Measurements from ENCODE around the gene FBXO28.

The FBXO28 gene

DNA sequence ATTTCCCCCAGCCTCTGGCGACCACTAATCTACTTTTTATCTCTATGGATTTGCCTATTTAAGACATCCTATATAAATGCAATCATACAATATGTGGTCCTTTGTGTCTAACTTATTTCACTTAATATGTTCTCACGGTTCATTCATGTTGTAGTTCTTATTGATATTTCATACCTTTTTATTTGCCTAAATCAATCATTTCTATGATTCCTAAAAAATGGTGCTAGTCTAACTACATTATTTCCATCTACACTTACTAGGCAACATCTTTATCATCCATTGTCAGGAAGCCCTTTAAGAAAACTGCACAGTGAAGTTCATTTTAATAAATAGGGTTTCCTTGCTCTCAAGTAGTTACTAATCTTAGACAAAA, 380 bp upstream of the FBXO28 start:
- H3K9me3 Mint-ChIP-seq: no peaks in the 10 kb centered on the region
- peaks cover 30% of the 10 kb centered on the region for H3K4me1 Mint-ChIP-seq
- H3K4me3 Mint-ChIP-seq: peak overlapping the region; percentile 86
- H3K27me3 Mint-ChIP-seq: peaks cover 4% of the 10 kb centered on the region
- ATAC-seq: no peak
- no peak for DNase-seq
- H3K27ac Mint-ChIP-seq: peak overlapping the region; percentile 92
- H3K36me3 Mint-ChIP-seq (ENCODE audit: low read depth): peaks cover 8% of the 10 kb centered on the region

DNA sequence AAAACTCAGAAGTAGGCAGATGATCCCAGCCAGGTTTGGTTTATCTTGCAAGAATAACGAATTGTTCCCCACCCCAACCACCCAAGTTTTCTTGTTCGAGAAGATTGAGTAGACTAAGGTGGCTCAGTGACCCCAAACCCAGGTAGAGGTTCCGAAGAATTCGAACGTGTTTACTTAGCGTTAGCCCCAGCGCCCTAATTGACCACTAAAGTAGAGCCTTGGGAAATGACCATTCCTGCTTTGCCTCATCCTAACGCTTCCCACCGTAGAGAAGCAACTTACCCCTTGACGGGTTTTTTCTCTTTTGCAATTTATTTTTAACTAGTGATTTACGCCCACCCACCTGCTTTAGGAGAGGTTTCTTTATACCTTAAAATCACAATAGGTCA, 870 bp downstream of the FBXO28 start:
- Mint-ChIP-seq H3K9me3 (no peaks in the 10 kb centered on the region), H3K4me1 (peaks cover 37% of the 10 kb centered on the region), H3K27ac (peak overlapping the region; percentile 92), H3K36me3 (ENCODE audit: low read depth) (peaks cover 16% of the 10 kb centered on the region), H3K27me3 (peaks cover 4% of the 10 kb centered on the region), H3K4me3 (peak overlapping the region; percentile 86)
- DNase-seq (no peak), ATAC-seq (no peak)

DNA sequence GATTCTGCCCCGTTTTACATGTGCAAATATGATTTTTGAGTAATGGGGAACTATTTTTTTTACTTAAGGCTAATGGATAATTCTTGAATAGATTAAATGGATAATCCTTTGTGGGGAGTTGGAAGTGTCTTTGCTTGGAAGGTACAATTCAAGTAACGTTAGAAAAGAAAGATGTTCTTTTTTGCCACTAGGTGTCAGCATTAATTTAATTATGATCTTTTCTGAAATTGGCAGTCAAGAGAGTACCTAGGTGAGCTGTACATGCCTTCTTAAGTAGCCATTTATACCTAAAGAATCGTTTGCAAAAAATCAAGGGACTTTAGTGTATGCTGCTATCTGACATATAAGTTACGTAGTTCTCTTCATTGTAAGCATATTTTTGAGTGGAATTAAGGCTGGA, 2.2 kb downstream of the FBXO28 start:
- H3K4me1 Mint-ChIP-seq: peaks cover 42% of the 10 kb centered on the region
- H3K36me3 Mint-ChIP-seq (ENCODE audit: low read depth): peaks cover 18% of the 10 kb centered on the region
- no peak for ATAC-seq
- peaks cover 2% of the 10 kb centered on the region for H3K27me3 Mint-ChIP-seq
- H3K9me3 Mint-ChIP-seq: no peaks in the 10 kb centered on the region
- peak overlapping the region; percentile 86 for H3K4me3 Mint-ChIP-seq
- peak overlapping the region; percentile 39 for H3K27ac Mint-ChIP-seq
- DNase-seq: no peak

DNA sequence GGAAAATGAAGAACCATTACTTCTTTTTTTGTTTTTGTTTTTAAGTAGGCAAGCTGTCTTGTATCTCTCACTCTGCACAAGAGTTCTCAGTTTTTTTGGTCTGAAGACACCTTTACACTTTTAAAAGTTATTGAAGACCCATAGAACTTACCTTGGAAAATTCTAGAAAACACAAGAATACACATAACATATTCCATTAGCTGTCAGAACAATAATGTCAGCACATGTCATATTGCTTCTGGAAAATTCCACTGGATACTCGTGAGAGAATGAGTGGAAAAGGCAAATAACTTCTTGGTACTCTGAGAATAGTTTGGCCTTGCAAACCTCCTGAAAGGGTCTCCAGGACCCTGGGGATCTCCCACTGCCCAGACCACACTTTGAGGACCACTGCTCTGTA, 4.8 kb downstream of the FBXO28 start:
- H3K27ac Mint-ChIP-seq: no peak overlapping the region
- H3K4me1 Mint-ChIP-seq: peaks cover 40% of the 10 kb centered on the region
- H3K27me3 Mint-ChIP-seq: no peaks in the 10 kb centered on the region
- DNase-seq: no peak
- no peak overlapping the region for H3K4me3 Mint-ChIP-seq
- no peaks in the 10 kb centered on the region for H3K9me3 Mint-ChIP-seq
- H3K36me3 Mint-ChIP-seq (ENCODE audit: low read depth): peaks cover 18% of the 10 kb centered on the region
- no peak for ATAC-seq

DNA sequence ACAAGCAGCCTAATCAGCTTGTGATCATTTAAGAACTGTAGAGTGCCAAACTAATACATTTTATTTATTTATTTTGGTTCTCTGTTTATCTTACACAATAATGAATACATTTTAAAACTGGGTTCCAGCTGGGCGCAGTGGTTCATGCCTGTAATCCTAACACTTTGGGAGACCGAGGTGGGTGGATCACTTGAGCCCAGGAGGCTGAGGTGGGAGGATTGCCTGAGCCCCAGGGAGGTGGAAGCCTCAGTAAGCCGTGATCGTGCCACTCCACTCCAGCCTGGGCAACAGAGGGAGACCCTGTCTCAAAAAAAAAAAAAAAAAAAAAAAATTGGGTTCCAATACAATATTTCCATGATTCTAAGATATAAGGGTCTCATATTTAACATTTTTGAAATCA, 9.2 kb downstream of the FBXO28 start:
- ATAC-seq (no peak), DNase-seq (no peak)
- Mint-ChIP-seq H3K9me3 (no peaks in the 10 kb centered on the region), H3K4me3 (no peak overlapping the region), H3K36me3 (ENCODE audit: low read depth) (peaks cover 14% of the 10 kb centered on the region), H3K27ac (no peak overlapping the region), H3K27me3 (no peaks in the 10 kb centered on the region), H3K4me1 (peaks cover 28% of the 10 kb centered on the region)

DNA sequence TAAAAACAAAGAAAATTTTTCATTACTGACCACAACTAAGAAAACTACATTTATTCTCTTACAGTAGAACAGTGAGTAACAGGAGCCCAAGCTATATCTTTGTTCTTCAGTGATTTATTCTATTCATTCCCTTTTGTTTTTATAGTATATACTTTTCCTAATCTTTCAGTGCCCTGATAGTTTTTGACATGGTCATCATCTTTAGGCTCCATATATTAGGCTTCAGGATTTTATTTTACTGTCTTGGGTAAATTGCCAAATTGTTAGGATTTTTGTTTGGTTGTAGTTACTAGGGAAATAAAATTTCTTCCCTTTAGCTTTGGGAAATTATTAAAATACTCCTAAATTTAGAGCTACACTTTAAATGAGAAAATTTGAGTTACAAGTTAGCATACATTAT, 10.3 kb downstream of the FBXO28 start:
- Mint-ChIP-seq H3K4me1 (peaks cover 23% of the 10 kb centered on the region), H3K9me3 (no peaks in the 10 kb centered on the region), H3K27ac (no peak overlapping the region), H3K4me3 (no peak overlapping the region), H3K27me3 (no peaks in the 10 kb centered on the region), H3K36me3 (ENCODE audit: low read depth) (peaks cover 8% of the 10 kb centered on the region)
- DNase-seq (no peak), ATAC-seq (no peak)

DNA sequence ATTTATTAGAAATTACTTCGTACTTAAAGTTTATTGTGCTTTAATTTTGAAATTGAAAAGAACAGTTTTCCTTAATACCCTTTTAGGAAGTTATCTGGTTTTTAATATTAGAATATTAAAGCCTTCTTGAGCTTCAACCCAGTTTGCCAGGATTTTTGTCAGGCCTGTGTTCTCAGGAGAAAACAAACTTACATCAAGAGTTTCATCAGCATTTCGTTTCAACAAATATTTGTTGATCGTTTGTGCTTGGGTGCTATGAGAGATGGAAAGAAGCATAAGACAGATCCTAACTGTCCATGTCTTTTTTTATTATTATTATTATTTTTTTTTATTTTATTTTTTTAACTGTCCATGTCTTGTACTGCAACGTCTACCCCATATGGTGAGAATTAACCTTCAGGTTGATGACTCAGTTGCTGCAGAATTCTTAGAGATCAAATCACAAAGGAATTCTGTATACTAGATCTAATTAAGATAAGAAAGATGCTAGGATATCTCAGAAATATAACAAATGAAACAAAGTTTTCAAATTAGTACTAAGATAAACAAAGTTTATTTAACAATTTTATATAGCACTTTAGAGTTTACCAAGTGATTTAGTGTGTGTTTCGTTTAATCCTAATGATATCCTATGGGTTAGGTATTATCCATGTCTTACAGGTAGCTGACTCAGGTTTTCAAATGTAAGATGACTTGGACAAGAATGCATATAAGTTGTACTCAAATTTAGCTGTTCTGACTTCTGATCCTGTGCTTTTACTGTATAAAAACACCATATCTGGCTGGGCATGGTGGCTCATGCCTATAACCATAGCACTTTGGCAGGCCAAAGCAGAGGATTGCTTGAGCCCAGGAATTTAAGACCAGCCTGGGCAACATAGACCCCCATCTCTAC, 14.3 kb downstream of the FBXO28 start:
- Mint-ChIP-seq H3K4me3 (no peak overlapping the region), H3K36me3 (ENCODE audit: low read depth) (peaks cover 25% of the 10 kb centered on the region), H3K27me3 (no peaks in the 10 kb centered on the region), H3K4me1 (peaks cover 11% of the 10 kb centered on the region), H3K9me3 (no peaks in the 10 kb centered on the region), H3K27ac (no peak overlapping the region)
- ATAC-seq: no peak
- DNase-seq: no peak

DNA sequence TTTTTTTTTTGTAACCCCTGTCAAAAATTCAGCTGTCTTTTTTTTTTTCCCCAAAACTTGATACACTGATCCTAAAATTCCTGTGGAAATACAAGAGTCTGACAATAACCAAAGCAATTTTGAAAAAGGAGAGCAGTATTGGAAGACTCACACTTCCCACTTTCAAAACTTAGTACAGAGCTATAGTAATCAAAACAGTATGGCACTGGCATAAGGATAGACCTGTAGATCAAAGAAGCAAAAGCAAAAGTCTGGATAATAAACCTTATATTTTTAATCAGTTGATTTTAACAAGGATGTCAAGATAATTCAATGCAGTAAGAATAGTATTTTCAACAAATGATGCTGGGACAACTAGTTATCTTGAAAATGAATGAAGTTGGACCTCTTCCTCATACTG, 17.3 kb downstream of the FBXO28 start:
- DNase-seq (no peak), ATAC-seq (no peak)
- no peaks in the 10 kb centered on the region for H3K27me3 Mint-ChIP-seq
- no peaks in the 10 kb centered on the region for H3K9me3 Mint-ChIP-seq
- H3K4me1 Mint-ChIP-seq: peaks cover 2% of the 10 kb centered on the region
- no peak overlapping the region for H3K27ac Mint-ChIP-seq
- H3K4me3 Mint-ChIP-seq: no peak overlapping the region
- peaks cover 37% of the 10 kb centered on the region for H3K36me3 Mint-ChIP-seq (ENCODE audit: low read depth)

DNA sequence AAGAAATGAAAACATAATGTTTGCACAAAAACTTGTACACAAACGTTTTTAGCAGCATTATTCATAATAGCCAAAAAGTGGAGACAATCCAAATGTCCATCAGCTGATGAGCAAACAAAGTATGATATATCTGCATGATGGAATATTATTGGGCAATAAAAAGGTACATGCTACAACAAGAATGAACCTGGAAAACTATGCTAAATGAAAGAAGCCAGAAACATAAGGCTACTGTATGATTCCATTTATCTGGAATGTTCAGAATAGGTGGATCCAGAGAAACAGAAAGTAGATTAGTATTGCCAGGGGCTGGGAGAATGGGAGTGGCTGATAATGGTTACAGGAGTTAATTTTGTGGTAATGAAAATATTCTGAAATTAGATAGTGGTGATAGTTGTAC, 19.0 kb downstream of the FBXO28 start:
- H3K27me3 Mint-ChIP-seq: no peaks in the 10 kb centered on the region
- ATAC-seq (no peak), DNase-seq (no peak)
- peaks cover 37% of the 10 kb centered on the region for H3K36me3 Mint-ChIP-seq (ENCODE audit: low read depth)
- no peak overlapping the region for H3K27ac Mint-ChIP-seq
- H3K4me3 Mint-ChIP-seq: no peak overlapping the region
- H3K4me1 Mint-ChIP-seq: no peaks in the 10 kb centered on the region
- H3K9me3 Mint-ChIP-seq: no peaks in the 10 kb centered on the region

DNA sequence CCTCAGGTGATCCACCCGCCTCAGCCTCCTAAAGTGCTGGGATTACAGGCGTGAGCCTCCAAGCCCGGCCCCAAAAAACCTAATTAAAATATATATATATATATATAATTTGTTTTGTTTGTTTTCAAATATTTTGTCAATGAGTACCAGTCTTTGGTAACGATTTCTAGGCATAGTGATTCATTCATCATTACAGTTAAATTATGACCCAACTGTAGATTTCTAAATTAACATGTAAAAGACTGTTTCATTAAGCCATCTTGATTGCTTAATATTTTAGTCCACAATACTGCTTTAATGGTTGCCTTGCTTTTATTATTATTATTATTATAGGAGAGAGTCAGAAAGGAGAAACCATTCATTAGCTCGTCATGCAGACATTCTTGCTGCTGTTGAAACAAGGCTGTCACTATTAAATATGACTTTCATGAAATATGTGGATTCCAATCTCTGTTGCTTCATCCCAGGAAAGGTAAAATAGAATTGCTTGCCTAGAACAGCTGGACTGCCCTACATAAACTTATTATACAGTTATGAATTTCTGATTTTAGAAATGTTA, 19.9 kb downstream of the FBXO28 start:
- no peak for ATAC-seq
- Mint-ChIP-seq H3K27me3 (no peaks in the 10 kb centered on the region), H3K36me3 (ENCODE audit: low read depth) (peaks cover 38% of the 10 kb centered on the region), H3K4me3 (no peak overlapping the region), H3K9me3 (no peaks in the 10 kb centered on the region), H3K27ac (no peak overlapping the region), H3K4me1 (no peaks in the 10 kb centered on the region)
- DNase-seq: no peak

DNA sequence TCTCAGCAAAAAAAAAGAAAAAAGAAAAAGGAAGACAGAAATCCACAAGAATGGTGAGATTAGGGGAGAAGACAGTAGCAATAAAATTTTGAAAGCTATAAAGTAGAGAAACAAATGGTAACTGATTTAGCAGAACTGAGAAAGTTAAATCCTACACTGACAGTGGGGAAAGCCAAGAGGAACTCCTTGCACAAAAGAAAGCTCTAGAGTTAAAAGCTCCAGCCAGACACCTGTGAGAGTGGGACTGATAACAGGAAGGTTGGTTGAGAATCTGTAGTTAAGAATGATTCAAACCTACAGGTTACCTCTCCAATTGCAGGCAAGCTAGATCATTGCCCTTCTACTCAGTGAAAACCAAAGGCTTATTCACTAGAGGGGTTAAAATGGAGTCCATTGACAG, 23.6 kb downstream of the FBXO28 start:
- Mint-ChIP-seq H3K36me3 (ENCODE audit: low read depth) (peaks cover 26% of the 10 kb centered on the region), H3K4me3 (no peak overlapping the region), H3K27ac (no peak overlapping the region), H3K27me3 (no peaks in the 10 kb centered on the region), H3K9me3 (no peaks in the 10 kb centered on the region), H3K4me1 (no peaks in the 10 kb centered on the region)
- DNase-seq (no peak), ATAC-seq (no peak)

DNA sequence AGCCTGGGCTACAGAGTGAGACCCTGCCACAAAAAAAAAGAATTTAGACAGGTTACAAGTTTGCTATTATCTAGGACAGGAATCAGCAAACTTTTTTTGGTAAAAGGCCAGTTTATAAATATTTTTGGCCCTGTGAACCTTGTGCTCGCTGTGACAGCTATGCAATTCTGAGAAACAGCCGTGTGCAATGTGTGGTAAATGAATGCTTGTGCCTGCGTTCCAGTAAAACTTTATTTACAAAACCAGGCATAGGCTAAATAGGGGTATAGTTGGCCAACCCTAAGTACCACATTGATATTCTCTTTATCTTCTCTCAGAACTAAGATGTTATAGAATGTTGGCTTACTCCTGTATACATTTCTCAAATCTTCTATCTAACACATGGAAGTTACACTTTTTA, 24.3 kb downstream of the FBXO28 start:
- no peaks in the 10 kb centered on the region for H3K27me3 Mint-ChIP-seq
- no peaks in the 10 kb centered on the region for H3K4me1 Mint-ChIP-seq
- H3K9me3 Mint-ChIP-seq: no peaks in the 10 kb centered on the region
- ATAC-seq (no peak), DNase-seq (no peak)
- peaks cover 24% of the 10 kb centered on the region for H3K36me3 Mint-ChIP-seq (ENCODE audit: low read depth)
- no peak overlapping the region for H3K27ac Mint-ChIP-seq
- H3K4me3 Mint-ChIP-seq: no peak overlapping the region

DNA sequence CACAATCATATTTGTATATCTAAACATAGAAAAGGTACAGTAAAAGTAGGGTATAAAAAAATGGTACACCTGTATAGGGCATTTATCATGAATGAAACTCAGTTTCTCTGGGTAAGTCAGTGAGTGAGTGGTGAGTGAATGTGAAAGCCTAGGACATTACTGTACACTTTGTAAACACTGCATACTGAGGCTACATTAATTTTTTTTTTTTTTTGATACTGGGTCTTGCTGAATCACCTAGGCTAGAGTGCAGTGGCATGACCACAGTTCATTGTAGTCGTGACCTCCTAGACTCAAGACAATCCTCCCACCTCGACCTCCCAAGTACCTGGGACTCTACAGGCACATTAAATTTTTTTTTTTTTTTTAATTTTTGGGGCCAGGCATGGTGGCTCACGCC, 27.8 kb downstream of the FBXO28 start:
- ATAC-seq (no peak), DNase-seq (no peak)
- peaks cover 18% of the 10 kb centered on the region for H3K36me3 Mint-ChIP-seq (ENCODE audit: low read depth)
- H3K4me1 Mint-ChIP-seq: no peaks in the 10 kb centered on the region
- no peak overlapping the region for H3K27ac Mint-ChIP-seq
- no peaks in the 10 kb centered on the region for H3K9me3 Mint-ChIP-seq
- no peaks in the 10 kb centered on the region for H3K27me3 Mint-ChIP-seq
- H3K4me3 Mint-ChIP-seq: no peak overlapping the region

DNA sequence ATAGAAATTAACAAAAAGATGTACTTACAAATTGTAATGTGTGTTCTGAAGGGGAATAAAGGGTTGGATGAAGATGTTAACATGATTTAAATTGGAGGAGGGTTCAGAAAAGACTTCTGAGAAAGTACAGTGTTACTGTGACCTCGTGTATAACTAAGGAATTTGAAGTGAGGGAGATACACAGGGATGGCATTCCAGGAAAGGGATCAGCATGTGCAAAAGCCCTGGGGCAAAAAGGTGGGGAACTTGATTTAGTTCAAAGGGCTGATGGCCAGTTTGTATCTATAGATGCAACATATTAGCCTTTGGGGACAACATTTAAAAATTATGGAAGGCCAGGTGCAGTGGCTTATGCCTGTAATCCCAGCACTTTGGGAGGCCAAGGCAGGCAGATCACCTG, 35.8 kb downstream of the FBXO28 start:
- Mint-ChIP-seq H3K4me1 (peaks cover 8% of the 10 kb centered on the region), H3K36me3 (ENCODE audit: low read depth) (peaks cover 8% of the 10 kb centered on the region), H3K4me3 (no peak overlapping the region), H3K27me3 (no peaks in the 10 kb centered on the region), H3K9me3 (no peaks in the 10 kb centered on the region), H3K27ac (no peak overlapping the region)
- DNase-seq (no peak), ATAC-seq (no peak)

DNA sequence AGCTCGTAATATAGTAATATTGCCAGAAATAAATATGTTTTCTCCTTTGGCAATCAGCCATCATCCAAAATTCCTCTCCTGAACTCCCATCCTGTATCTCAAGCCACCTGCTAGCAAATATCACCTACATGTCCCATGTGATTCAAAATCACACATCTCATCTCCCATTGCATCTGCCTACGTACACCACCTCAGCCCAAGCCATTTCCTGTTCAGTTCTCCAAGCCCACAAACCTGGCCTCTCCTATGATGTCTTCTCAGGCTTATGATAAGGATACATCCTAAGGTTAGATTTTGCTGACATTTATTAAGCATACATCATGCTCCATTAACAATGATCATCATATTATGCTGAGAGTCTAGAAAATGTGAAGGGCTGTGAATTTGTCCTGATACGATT, 37.2 kb downstream of the FBXO28 start:
- peak overlapping the region; percentile 20 for H3K27ac Mint-ChIP-seq

More for the DNA sequence above, 37.2 kb downstream of the FBXO28 start:
- H3K4me3 Mint-ChIP-seq: no peak overlapping the region
- ATAC-seq (peak; percentile 40), DNase-seq (no peak)
- no peaks in the 10 kb centered on the region for H3K9me3 Mint-ChIP-seq
- no peaks in the 10 kb centered on the region for H3K27me3 Mint-ChIP-seq
- H3K36me3 Mint-ChIP-seq (ENCODE audit: low read depth): peaks cover 11% of the 10 kb centered on the region
- peaks cover 8% of the 10 kb centered on the region for H3K4me1 Mint-ChIP-seq

Data from activated naive CD8-positive, alpha-beta T cell treated with anti-CD3 and anti-CD28 coated beads, Interleukin-2, amount 50 U/mL, for 24 hours (primary cell).